HG03378 (cell line): ENCODE data around the gene KPNA3.

ENCODE experiments used
- ATAC-seq: cut with Tn5 transposase; IDR thresholded peaks from one replicate; pipeline ENCODE4 v1.9.1; 2021; ENCODE audit warnings: mild to moderate bottlenecking, moderate library complexity; ENCODE audit not compliant: unreplicated experiment

Gene KPNA3

DNA sequence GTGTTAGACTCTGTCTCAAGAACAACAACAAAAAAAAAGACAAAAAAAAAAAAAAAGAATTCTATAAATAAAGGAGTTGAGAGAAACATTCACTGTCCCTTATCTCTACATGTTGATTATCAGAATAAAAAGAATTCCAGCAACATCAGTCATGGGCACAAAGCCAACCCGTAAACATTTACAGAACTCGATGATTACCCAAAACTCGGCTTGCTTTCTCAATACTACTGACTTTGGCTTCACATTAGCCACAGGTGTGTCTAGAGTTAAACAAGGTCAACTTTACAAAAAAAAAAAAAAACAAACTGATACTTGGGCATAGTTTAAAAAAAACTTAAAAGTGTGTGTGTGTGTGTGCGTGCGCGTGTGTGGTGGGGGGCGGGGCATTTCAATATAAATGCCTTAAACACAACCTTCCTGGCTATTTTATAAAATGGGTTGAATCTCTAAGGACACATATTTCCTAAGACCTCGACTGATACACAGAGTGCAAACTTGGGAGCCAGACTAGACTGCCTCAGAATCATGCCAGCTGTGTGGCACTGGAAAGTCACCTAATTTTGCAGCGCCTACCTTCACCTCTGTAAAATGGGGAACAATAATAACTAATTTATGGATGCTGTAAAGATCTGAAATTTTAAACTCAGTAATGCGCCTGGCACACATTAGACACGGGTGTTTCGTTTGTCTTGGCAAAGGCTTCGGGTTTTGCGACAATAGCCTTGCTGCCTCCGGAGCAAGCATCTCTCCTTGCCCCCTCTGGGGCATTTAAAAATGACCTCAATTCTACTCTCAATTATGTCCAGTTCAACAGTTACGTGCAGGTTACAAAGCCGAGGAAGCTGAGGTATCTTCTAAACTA, 102.1 kb downstream of the KPNA3 start:
- ATAC-seq, result peak; percentile 34

DNA sequence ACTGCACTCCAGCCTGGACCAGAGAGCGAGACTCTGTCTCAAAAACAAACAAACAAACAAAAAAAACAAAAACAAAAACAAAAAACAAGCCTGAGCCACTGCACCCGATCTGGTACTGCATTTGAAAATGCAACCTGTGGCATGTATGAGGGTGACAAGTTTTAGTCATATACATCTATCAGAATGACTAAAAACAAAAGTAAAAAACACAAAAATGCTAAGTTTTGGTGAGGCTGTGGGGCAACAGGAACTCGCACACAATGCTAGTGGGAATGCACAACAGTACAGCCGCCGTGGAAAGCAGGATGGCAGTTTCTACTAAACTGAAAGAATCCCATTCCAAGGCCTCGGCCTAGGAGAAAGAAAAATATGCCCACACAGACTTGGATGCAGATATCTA, 109.0 kb downstream of the KPNA3 start:
- peak; percentile 73 for ATAC-seq

DNA sequence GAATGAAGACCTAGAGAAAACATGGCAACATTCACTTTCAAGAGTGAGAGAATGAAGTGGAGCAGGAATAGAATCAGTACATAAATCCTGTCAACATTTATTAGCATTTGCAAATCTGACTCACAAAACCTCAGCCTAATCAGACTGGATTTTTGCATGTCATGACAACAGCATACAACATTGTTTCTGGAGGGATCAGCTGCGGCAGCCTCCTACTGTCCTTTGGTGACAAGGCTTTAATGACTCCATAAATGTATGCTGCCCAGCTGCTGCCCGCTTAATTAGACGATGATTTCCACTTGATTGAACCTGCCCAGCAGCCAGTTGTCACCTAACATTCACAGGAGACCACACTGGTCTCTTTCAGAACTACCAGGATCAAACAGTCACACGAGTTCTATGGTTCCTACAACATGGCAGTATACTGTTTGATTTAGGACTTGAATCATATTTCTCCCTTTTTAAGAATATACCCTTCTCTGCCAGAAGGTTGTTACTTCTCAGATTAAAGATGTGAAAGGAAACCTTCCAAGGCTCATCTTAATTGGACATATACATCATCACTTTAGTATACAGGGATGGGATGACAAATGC, 110.5 kb downstream of the KPNA3 start:
- no peak for ATAC-seq

DNA sequence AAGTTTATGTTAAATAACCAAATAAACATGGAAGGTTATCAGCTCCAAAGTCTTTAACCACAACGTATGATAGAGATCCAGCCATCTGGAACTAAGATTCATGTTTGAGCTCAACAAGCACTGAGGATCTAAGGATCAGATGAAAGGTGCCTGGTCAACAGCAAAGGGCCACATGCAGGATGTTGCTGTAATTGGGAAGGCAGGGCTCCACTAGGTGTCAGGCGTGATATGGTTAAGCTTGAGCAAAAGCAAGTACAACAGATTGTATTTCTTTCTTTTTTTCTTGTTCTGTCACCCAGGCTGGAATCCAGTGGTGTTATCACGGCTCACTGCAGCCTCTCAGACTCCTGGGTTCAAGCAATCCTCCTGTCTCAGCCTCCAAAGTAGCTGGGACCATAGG, 113.2 kb downstream of the KPNA3 start:
- no peak for ATAC-seq

DNA sequence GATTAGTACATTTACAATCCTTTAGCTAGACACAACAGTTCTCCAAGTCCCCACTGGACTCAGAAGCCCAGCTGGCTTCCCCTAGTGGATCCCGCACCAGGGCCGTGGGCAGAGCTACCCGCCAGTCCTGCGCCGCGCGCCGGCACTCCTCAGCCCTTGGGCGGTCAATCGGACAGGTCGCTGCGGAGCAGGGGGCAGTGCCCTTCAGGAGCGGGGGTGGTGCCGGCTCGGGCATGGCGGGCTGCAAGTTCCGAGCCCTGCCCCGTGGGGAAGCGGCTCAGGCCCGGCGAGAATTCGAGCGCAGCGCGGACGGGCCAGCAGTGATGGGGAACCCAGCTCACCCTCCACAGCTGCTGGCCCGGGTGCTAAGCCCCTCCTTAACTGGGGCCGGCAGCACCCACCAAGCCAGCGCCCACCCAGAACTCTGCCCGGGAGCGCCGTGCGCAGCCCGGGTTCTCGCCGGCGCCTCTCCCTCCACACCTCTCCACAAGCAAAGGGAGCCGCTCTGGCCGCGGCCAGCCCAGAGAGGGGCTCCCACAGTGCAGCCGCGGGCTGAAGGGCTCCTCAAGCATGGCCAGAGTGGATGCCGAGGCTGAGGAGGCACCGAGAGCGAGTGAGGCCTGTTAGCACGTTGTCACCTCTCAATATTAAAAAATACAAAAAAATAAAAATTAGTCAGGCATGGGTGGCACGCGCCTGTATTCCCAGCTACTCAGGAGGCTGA, 114.1 kb downstream of the KPNA3 start:
- no peak for ATAC-seq

DNA sequence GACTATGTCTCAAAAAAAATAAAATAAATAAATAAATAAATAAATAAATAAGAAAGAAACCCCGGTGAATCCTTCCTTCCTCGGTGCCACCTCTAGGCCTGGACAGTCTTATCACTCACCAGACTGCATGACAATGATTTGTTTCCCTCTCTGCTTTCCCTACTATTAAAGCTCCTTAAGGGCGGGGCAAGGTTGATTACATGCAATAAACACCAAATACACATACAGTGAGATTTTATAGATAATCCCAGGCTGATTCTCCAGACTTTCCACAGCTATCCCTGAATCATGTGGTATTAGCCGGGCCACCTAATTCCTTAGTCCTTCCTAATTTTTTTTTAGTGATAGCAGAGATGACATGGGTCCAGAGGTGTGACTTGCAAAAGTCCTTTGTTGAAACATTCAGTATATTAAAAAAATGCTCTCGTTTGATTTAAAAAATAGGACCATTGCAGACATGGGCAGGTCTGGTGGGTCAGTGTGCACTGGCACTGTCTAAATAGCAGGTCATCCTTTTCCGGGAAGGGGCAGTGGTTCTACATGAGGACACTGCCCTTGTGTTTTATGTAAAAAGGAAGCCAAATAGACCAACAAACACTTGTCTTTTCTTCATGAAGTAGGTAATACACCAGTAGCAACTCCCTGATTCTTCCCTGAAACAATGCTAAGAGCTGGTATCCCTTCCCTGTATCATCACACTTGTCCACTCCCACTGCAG, 115.7 kb downstream of the KPNA3 start:
- no peak for ATAC-seq

DNA sequence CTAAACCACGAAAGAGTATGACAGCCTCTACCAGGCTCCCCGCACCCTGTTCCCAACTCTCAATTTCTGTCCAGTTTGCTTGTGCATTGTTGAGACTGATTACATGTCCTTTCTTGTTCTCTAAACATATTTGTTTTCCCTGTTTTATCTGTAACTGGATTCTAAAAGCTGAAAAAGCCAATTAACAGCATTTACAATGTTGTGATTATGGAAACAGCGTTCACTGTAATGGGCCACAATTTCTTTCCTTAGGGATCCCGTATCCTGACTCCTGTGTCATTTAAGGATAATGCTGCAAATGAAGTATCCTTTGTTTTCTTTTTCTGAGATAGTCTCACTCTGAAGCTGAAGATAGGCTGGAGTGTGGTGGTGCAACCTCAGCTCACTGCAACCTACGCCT, 121.7 kb downstream of the KPNA3 start:
- no peak for ATAC-seq

DNA sequence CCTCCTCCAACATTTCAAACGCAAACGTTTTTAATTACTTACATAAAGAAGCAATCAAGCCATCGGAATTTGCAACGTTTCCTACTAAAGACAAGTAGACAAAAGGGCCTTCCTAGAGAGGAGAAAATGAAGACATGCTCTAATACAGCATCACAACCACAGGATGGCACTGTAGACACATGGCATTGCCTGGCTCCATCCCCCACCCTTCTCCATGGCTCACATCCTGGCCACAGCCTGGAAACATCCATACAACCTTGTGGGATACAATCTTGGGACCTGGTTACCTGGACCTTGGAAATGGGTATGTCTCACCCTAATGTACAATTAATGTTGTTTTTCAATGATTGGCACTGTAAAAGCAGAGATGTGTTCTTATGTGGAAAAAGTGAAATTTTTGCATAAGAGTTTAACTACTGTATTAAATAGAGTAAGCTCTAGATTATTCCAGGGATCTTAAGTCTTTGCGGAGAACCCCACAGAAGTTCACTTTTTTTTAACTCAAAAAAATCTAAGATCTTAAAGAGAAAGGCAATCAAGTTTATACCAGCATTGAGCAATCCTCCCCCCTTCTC, 122.7 kb downstream of the KPNA3 start:
- ATAC-seq, result no peak

DNA sequence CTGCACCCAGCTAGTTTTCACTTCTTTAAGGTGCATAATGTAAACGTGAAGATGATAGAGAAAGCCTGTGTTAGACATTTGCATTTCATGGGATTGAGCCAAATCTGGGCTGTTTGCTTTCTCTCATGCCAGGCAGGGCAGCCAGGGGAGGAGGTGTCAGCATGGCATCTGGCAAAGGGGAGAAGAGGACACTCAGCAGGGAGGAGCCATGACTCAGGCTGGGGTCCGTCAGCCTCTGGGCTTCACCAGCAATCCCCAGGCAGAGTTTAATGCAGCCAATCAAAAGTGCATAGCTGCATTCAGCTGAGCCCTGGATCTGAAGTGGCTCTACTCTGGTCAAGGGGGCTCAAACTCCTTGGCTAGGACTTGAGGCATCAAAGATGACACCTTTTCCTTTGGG, 124.7 kb downstream of the KPNA3 start:
- ATAC-seq, result no peak

DNA sequence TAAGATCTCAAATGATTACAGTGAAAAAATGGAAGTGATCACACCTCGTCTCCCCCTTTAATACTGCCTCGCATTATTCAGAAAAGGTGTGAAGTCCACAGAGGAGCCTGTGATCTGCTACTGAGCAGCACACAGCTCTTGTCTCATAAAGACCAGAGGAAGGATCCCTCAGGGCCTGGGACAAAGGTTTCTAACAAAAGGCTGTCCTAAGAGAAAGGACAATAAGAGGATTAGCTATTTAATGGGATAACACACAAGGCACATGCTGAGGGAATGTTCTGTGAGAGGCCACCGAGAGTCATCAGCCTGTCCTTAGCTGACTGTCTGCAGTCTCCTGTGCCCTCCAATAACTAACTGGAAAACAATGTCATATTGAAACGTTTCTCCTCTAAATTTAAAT, 127.9 kb downstream of the KPNA3 start:
- no peak for ATAC-seq

DNA sequence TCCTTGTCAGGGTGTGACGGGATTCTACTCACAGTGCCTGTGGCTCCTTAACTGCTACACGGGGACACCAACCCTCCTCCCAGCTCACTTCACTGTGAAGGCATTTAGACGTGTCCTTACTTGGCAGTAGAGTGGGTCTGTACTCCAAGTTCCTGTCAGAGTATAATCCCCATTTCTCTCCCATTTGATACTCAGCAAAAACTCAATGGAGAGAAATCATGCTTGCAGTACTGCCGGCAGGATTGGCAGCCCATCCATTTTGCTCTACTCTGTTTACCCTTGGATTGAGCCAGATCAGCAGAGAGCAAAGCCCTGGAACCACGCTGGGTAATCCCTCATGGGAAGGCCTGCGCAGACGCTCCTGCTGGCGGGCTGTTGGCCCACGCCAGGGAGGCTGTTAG, 135.2 kb downstream of the KPNA3 start:
- no peak for ATAC-seq

DNA sequence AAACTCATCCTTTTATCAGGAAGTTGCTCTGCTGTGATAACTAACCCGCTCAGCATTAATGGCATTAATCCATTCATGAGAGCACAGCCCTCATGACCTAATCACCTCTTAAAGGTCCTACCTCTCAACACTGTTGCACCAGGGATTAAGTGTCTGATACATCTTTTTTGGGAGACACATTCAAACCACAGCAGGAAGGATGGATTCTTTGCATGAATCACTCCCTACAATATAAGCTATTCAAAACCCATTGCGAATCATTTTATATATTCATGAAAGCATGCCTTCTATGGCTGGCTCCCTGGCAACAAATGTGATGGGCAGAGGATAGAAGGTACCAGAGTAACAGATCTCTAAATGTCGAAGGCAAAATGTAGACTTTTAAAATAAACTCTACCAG, 136.6 kb downstream of the KPNA3 start:
- no peak for ATAC-seq

DNA sequence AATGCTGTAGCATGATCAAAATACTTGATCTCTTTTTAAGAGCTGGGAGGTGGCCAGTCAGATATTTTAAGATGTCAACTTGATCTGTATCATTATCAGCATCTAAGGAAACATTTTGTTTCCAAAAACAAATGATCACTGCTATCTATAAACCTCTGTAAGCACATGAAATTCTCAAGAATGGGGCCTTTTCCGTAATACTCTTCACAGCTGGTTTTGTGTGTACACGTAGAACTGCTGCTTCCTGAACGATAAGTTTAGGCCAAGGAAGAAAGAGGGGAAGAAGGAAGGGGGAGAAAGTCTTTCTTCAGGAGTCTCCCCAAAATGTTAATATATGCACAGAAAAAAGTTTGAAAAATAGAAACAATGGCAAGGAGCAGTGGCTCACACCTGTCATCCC, 138.5 kb downstream of the KPNA3 start:
- ATAC-seq, result no peak

DNA sequence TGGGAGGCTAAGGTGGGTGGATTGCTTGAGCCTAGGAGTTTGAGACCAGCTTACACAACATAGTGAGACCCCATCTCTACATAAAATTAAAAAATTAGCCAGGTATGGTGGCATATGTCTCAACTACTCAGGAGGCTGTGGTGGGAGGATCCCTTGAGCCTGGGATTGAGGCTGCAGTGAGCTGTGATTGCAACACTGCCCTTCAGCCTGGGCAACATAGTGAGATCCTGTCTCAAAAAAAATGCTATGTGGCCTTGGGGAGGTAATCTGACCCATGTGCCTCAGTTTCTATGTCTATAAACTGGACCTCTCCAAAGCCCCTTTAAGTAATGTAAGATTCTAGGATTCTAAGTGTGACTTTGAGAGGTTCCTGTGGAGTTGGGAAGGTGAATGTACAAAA, 139.0 kb downstream of the KPNA3 start:
- no peak for ATAC-seq

DNA sequence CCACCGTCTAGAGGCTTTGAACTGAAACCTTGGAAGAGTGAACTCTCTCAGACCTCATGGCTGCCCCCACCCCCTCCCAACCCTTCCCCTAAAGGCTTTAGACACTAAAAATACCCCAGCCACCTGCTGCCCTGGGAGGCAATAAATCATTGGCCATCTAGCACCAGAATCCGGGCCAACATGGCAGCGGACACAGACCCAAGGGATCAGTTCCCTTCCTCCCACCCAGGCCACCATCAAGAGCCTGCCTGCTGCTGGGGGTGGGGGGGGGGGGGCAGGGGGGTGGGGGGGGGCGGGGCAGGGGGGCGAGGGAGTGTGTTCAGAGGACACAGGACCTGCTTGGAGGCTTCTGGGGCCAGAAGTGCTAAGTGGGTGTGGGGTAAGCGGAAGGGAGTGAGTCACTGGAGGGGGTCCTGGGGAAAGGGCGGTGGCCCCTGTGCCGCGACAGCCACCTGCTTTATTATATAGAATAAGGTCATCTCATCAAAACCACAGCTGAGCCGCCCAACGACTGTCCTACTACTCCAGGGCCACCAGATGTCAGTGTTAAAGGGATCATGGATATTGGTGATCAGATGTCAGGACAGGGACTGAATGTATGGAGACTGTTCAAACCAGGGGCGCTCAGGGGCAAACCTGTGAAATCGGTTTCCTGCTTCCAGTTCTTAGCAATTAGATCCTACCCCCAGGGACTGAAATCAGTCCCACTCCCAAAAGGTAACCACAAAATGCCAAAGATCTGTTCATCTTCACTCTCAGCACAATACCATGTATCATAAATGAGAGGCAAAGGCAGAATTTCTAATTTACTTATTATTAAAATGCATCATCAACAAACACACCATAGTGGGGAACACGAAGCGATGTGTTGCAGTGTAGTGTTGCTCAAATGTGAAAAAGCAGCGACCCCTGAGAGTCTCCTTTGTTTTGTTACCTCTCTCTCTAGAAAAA, 139.9 kb downstream of the KPNA3 start:
- ATAC-seq, result peak; percentile 53

DNA sequence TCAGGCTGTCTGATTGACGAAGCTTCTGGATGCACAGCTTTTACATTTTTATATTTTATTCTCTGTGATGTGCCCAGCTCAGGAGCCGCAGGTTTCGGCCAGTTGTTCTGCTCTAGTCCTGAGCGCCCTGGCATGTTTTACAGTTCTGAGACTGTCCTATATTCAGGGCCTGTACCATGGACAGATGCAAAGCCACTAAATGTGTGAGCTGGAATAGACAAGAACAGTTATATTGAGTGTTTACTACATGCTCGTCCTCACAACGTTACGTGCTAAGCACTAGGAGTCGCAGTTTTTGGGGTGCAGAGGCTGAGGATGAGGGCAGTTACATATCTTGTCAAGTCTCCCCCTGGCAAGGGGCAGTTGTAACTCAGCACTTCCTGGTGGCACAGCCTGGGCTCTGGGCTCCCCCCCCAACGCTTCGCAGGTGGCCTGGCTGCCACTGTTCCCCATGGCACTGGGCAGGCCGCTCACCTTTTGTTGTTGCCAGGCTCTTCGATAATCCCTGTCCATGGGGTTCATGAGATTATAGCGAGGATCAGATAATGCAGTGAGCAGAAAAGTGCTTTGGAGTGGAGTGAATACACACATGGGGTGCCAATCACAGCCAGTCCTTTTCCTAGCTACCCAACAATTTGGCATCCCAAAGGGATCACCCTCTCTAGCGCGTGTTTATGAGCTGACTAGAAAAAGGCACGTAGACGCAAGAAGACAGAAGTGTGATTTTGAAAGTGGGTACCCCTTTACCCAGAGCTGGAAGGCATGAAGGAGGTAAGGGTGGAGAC, 140.7 kb downstream of the KPNA3 start:
- no peak for ATAC-seq

DNA sequence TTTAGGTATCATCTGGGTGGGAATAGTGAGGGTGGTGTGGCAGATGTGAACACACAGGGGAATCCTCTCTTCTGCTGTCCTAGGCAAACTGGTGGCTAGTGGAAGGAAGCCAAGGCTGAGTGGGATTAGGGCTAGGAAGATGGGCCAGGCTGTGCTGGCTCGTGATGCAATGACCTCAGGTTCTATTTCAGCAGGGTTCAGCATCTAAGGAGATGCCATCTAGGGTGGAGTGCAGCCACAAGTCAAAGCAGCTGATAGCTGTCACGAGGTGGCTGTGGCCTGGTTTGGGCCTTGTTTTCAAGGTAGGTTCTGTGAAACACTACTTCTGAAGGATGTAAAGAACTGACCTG, 142.5 kb downstream of the KPNA3 start:
- no peak for ATAC-seq
